BE2C (cell line): Measurements from ENCODE around the gene FREM2.

ENCODE experiments used
- DNase-seq: peaks from one replicate; pipeline ENCODE4 v3.0.0-alpha.2; 2020
- H3K27me3 ChIP-seq: fragments of 250-450 bp; sonication (Bioruptor Pico); 2 replicates; pipeline ENCODE4 v1.5.1; 2020; ENCODE audit warnings: mild to moderate bottlenecking
- H3K36me3 ChIP-seq: fragments of 250-450 bp; sonication (Bioruptor Pico); 2 replicates; pipeline ENCODE4 v1.5.1; 2020; ENCODE audit warnings: mild to moderate bottlenecking
- H3K4me1 ChIP-seq: fragments of 250-450 bp; sonication (Bioruptor Pico); 2 replicates; pipeline ENCODE4 v1.5.1; 2020
- H3K4me3 ChIP-seq: 2 replicates; pipeline ENCODE4 v1.5.1; 2011; ENCODE audit warnings: low read depth, low read length
- H3K9me3 ChIP-seq: fragments of 250-450 bp; sonication (Bioruptor Pico); 2 replicates; pipeline ENCODE4 v1.5.1; 2020
- TF ChIP-seq, protein P1 (sequence below): IDR thresholded peaks from 2 replicates; pipeline ENCODE4 v1.5.1; 2012; ENCODE audit warnings: mild to moderate bottlenecking, low read depth, low read length

The FREM2 gene

DNA sequence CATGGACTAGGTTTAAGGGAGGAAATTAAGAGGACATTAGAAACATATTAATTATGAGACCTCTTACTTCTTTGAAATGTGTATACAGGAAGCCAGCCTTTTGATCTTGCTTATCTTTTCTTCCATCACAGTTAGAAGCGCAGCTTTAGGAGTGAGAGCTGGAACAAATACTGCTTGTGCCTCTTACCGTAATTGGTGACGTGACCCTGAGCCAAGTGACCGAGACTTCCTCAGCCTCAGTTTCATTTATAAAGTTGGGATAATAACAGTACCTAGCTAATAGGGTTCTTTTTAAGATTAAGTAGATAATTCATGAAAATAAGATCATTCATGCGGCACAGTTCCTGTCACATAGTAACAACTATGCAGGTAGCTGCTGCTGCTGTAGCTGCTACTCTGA is 18.5 kb downstream of the FREM2 start:
- TF ChIP-seq, protein P1, sequence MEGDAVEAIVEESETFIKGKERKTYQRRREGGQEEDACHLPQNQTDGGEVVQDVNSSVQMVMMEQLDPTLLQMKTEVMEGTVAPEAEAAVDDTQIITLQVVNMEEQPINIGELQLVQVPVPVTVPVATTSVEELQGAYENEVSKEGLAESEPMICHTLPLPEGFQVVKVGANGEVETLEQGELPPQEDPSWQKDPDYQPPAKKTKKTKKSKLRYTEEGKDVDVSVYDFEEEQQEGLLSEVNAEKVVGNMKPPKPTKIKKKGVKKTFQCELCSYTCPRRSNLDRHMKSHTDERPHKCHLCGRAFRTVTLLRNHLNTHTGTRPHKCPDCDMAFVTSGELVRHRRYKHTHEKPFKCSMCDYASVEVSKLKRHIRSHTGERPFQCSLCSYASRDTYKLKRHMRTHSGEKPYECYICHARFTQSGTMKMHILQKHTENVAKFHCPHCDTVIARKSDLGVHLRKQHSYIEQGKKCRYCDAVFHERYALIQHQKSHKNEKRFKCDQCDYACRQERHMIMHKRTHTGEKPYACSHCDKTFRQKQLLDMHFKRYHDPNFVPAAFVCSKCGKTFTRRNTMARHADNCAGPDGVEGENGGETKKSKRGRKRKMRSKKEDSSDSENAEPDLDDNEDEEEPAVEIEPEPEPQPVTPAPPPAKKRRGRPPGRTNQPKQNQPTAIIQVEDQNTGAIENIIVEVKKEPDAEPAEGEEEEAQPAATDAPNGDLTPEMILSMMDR = no peak
- no peaks in the 10 kb centered on the region for H3K4me1 ChIP-seq
- no peak overlapping the region for H3K4me3 ChIP-seq
- H3K36me3 ChIP-seq = no peaks in the 10 kb centered on the region
- no peaks in the 10 kb centered on the region for H3K9me3 ChIP-seq
- 0 out of 2 replicates have a peak, but pooled peaks cover 2% of the 10 kb centered on the region for H3K27me3 ChIP-seq
- DNase-seq = no peak

DNA sequence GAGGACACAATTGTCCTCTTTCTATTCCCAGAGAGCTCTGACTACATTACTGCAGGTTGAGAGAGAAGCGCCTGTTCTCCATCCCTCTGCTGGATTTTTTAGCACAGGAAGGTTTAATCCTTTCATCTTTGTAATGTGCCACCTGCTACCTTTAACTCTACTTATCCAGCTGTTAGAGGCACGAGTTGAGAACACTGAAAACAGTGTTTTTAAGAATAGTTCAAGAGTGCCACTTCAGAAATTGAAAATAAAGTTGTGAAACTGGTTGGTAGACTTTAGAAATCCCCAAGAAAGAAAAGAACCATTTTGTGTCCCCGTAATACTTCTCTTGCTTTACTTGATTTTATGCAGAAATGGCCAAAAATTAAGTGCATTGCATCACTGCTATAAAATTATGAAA is 20.6 kb downstream of the FREM2 start:
- no peaks in the 10 kb centered on the region for H3K36me3 ChIP-seq
- H3K27me3 ChIP-seq = 0 out of 2 replicates have a peak, but pooled peaks cover 2% of the 10 kb centered on the region
- H3K4me1 ChIP-seq = no peaks in the 10 kb centered on the region
- DNase-seq = no peak
- H3K9me3 ChIP-seq = no peaks in the 10 kb centered on the region
- H3K4me3 ChIP-seq = no peak overlapping the region
- TF ChIP-seq, protein P1 = no peak

DNA sequence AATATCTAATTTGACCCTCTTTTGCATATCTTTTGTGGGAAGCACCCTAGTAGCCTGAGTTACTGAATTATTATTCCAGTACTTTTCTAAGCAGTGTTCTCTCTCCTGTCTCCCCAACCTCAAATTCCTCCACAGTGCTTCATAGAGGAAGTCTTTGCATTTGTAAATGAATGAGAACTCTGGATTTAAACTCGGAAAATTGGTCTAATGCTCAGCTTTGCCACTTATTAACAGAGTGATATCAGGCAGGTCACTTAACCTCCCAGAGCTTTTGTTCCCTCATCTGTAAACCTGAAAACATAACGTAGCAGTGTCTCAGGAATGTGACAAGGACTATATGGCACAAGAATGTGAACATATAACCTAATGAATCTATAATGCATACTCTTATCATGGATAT is 26.2 kb downstream of the FREM2 start:
- no peak for DNase-seq
- H3K9me3 ChIP-seq = no peaks in the 10 kb centered on the region
- H3K4me3 ChIP-seq = no peak overlapping the region
- no peaks in the 10 kb centered on the region for H3K36me3 ChIP-seq
- H3K4me1 ChIP-seq = no peaks in the 10 kb centered on the region
- TF ChIP-seq, protein P1 = no peak
- H3K27me3 ChIP-seq = no peaks in the 10 kb centered on the region

DNA sequence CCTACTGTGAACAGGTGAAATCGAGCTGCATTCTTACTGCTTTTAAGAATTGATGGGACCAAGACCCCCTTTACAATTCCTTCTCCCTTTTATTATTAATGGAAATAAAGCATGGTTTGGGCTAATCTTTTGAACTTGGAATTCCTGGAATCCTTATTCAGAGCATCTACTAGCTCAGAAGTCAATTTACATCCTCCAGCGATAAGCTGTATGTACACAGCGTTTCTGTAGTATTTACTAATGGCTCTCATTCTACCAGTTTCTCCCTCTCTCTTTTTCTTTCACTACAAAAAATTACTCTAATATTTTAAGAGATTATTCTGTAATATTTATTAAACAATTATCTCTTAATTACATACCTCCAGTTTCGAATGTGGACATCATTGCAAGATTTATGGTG is 31.5 kb downstream of the FREM2 start:
- Histone ChIP-seq H3K36me3 (no peaks in the 10 kb centered on the region), H3K27me3 (no peaks in the 10 kb centered on the region; the same call in 1 of the 2 replicates), H3K4me1 (no peaks in the 10 kb centered on the region), H3K9me3 (no peaks in the 10 kb centered on the region), H3K4me3 (no peak overlapping the region)
- DNase-seq = no peak
- TF ChIP-seq, protein P1 = no peak

DNA sequence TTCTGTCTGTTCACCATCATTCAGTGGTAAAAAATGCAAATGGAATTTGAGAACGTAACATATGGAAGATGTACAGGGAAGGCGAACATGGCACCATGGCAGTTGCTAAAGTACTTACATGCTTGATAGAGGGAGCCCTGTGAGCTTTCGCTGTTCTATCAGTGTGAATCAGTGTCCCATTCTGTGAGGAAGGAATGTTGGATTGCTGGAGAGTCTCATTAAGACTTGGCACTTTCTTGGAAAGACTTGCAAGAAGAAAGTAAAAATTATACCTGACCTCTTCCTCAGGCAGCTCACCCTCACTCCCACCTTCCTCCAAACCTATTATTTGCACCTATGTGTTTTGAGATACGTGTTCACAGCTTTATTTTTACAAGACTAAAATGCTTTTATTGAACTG is 43.5 kb downstream of the FREM2 start:
- Histone ChIP-seq H3K4me3 (no peak overlapping the region), H3K36me3 (no peaks in the 10 kb centered on the region), H3K27me3 (peaks cover 5% of the 10 kb centered on the region), H3K4me1 (no peaks in the 10 kb centered on the region), H3K9me3 (no peaks in the 10 kb centered on the region)
- TF ChIP-seq, protein P1 = no peak
- DNase-seq = no peak

DNA sequence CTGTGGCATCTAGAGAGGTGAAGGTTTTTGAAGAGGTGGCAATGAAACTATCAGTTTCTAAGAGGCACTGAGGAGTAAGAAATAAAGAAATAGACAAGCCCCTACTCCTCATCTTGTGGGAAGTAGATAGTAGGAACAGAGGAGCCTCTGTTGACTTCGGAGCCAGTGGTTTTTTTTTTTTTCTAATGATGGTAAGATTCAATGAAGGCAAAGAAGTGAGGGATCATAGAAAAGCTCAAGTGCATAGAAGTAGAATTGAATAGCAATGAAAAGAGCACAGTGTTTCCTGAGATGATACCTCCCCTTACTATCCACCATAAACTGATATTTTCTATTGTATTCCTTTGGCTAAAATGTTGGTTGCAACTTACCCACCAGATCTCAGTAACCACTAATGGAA is 46.3 kb downstream of the FREM2 start:
- no peak overlapping the region for H3K4me3 ChIP-seq
- TF ChIP-seq, protein P1 = no peak
- no peak for DNase-seq

More for the DNA sequence above, 46.3 kb downstream of the FREM2 start:
- Histone ChIP-seq H3K27me3 (peaks cover 5% of the 10 kb centered on the region), H3K9me3 (no peaks in the 10 kb centered on the region), H3K36me3 (no peaks in the 10 kb centered on the region), H3K4me1 (no peaks in the 10 kb centered on the region)
